Endodermal cell (in vitro differentiated cells): ENCODE data around the gene CACNA2D2. TPM values are rescaled to one million over a fixed set of nuclear protein-coding genes. Genes with fewer than 3 reads are reported as not detected.

ENCODE experiments used
- DNase-seq: peaks from one replicate; pipeline ENCODE4 v3.0.0-alpha.2; 2017
- H3K27ac ChIP-seq: 2 replicates; pipeline ENCODE4 v1.5.1; 2013; ENCODE audit warnings: mild to moderate bottlenecking, low read depth, low read length, moderate library complexity
- H3K27me3 ChIP-seq: 2 replicates; pipeline ENCODE4 v1.6.1; 2013; ENCODE audit warnings: mild to moderate bottlenecking, low read length, moderate library complexity; ENCODE audit not compliant: insufficient read depth, control insufficient read depth, poor library complexity, severe bottlenecking
- H3K36me3 ChIP-seq: 2 replicates; pipeline ENCODE4 v1.7.0; 2013; ENCODE audit warnings: mild to moderate bottlenecking, low read length, moderate library complexity; ENCODE audit not compliant: control insufficient read depth, insufficient read depth
- H3K4me1 ChIP-seq: one replicate; pipeline ENCODE4 v1.7.0; 2013; ENCODE audit warnings: low read length; ENCODE audit not compliant: control insufficient read depth, insufficient read depth
- H3K4me3 ChIP-seq: 2 replicates; pipeline ENCODE4 v1.5.1; 2013; ENCODE audit warnings: mild to moderate bottlenecking, low read length, moderate library complexity
- H3K9ac ChIP-seq: 2 replicates; pipeline ENCODE4 v1.6.1; 2013; ENCODE audit warnings: mild to moderate bottlenecking, low read length, moderate library complexity; ENCODE audit not compliant: poor library complexity, severe bottlenecking; ENCODE audit errors: extremely low read depth
- H3K9me3 ChIP-seq: 2 replicates; pipeline ENCODE4 v1.6.1; 2013; ENCODE audit warnings: mild to moderate bottlenecking, low read length, moderate library complexity; ENCODE audit not compliant: control insufficient read depth
- H3K27ac Mint-ChIP-seq: 2 replicates; pipeline ENCODE4 v1.8.0; 2020; ENCODE audit warnings: mixed read lengths
- H3K27me3 Mint-ChIP-seq: 2 replicates; pipeline ENCODE4 v1.8.0; 2021; ENCODE audit warnings: mild to moderate bottlenecking, mixed read lengths; ENCODE audit not compliant: insufficient read depth
- H3K36me3 Mint-ChIP-seq: 2 replicates; pipeline ENCODE4 v1.8.0; 2020; ENCODE audit warnings: low read depth, mixed read lengths
- H3K4me1 Mint-ChIP-seq: 2 replicates; pipeline ENCODE4 v1.8.0; 2020; ENCODE audit warnings: mixed read lengths
- H3K4me3 Mint-ChIP-seq: 2 replicates; pipeline ENCODE4 v1.8.0; 2020; ENCODE audit warnings: mild to moderate bottlenecking, moderate library complexity, mixed read lengths
- H3K9me3 Mint-ChIP-seq: 2 replicates; pipeline ENCODE4 v1.8.0; 2020; ENCODE audit warnings: mild to moderate bottlenecking, mixed read lengths
- WGBS, 2 experiments: methylation state at CpG; one replicate each; pipeline versions ENCODE4 v1.1.5 to v1.1.7; 2013; ENCODE audit warnings: missing lambda C conversion rate in 2 of 2, mixed read lengths in 1 of 2; ENCODE audit not compliant: insufficient coverage in 1 of 2, insufficient read length in 1 of 2; 5-methylcytosine and 5-hydroxymethylcytosine counted together
- total RNA-seq, 2 donors: library from RNA; stranded (reverse); fragmentation: NEBNext Ultra II Directional in 1 of 2; extraction: Animal tissue kit (Norgen Biotek cat#: 25700) in 1 of 2; gene quantifications; 2 replicates in 1 of 2; 3 replicates in 1 of 2; pipeline ENCODE4 v1.2.1, GENCODE V29; 2021
- TF ChIP-seq, protein P1 (sequence below): fragments of 200-600 bp; sonication (generic); conservative IDR thresholded peaks from 2 replicates; pipeline ENCODE4 v1.5.0; 2021; ENCODE audit warnings: antibody characterized with exemption, mild to moderate bottlenecking

Gene CACNA2D2
- total RNA-seq, 2 donors from 2014 or later = 17.6 to 20.7 TPM

DNA sequence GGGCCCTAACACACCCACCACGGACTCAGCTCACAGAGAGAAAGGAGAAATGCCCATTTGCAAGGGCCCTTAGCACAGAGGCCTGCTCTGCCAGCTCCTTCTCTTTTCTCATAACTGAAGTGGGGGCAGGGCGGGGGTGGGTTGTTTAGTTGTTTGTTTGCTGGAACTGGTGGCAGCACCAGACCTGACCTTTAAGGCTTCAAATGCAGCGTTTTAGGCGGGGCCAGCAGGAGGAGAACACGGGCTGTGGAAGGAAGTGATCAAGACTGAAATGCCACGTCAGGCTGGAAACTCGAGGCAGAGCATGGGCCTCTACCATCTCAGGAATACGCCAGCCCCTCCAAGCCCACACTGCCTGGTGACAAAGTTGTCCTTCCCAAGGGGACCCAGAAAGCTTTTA lies 9.3 kb downstream of the CACNA2D2 start:
- H3K36me3 Mint-ChIP-seq = no peaks in the 10 kb centered on the region
- no peaks in the 10 kb centered on the region for H3K9me3 Mint-ChIP-seq
- H3K27ac Mint-ChIP-seq = no peak overlapping the region
- no peaks in the 10 kb centered on the region for H3K27me3 ChIP-seq
- no peak overlapping the region for H3K27ac ChIP-seq
- no peak overlapping the region for H3K4me3 ChIP-seq
- H3K36me3 ChIP-seq = no peaks in the 10 kb centered on the region
- WGBS, 2 experiments = 91 to 94% methylated on average over 6 to 8 of the region's 8 CpGs
- H3K4me1 Mint-ChIP-seq = peaks cover 31% of the 10 kb centered on the region
- H3K4me1 ChIP-seq = peaks cover 12% of the 10 kb centered on the region
- no peak overlapping the region for H3K9ac ChIP-seq
- no peak for DNase-seq
- no peak overlapping the region for H3K4me3 Mint-ChIP-seq
- no peaks in the 10 kb centered on the region for H3K9me3 ChIP-seq
- TF ChIP-seq, protein P1, sequence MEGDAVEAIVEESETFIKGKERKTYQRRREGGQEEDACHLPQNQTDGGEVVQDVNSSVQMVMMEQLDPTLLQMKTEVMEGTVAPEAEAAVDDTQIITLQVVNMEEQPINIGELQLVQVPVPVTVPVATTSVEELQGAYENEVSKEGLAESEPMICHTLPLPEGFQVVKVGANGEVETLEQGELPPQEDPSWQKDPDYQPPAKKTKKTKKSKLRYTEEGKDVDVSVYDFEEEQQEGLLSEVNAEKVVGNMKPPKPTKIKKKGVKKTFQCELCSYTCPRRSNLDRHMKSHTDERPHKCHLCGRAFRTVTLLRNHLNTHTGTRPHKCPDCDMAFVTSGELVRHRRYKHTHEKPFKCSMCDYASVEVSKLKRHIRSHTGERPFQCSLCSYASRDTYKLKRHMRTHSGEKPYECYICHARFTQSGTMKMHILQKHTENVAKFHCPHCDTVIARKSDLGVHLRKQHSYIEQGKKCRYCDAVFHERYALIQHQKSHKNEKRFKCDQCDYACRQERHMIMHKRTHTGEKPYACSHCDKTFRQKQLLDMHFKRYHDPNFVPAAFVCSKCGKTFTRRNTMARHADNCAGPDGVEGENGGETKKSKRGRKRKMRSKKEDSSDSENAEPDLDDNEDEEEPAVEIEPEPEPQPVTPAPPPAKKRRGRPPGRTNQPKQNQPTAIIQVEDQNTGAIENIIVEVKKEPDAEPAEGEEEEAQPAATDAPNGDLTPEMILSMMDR = no peak
- peaks cover 3% of the 10 kb centered on the region for H3K27me3 Mint-ChIP-seq

DNA sequence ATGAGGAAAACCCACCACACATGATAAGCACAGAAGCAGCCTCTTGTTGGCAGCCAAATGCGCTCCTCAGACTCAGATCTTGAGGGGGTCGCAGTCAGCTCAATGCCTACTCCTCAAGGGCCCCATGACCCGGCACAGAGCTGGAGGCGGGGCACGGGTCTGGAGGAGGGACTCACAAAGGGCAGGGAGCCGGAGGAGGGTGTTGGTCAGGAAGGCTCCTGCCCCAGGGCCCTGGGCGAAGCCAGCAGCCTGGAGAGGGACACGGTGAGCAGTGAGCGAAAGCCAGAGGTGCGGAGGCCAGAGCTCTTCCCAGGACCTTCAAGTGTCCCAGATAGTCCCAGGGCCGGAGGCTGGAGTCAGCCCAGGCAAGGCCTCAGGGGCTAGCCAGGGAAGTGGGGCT lies 9.8 kb downstream of the CACNA2D2 start:
- Mint-ChIP-seq H3K36me3 (no peaks in the 10 kb centered on the region), H3K27ac (no peak overlapping the region), H3K4me1 (peaks cover 31% of the 10 kb centered on the region), H3K4me3 (no peak overlapping the region), H3K27me3 (peaks cover 2% of the 10 kb centered on the region), H3K9me3 (no peaks in the 10 kb centered on the region)
- Histone ChIP-seq H3K4me3 (no peak overlapping the region), H3K9ac (no peak overlapping the region), H3K36me3 (no peaks in the 10 kb centered on the region), H3K4me1 (peaks cover 12% of the 10 kb centered on the region), H3K27me3 (no peaks in the 10 kb centered on the region), H3K9me3 (no peaks in the 10 kb centered on the region), H3K27ac (no peak overlapping the region)
- 90 to 97% methylated on average over 6 to 11 of the region's 11 CpGs for WGBS, 2 experiments
- TF ChIP-seq, protein P1 = no peak
- no peak for DNase-seq

DNA sequence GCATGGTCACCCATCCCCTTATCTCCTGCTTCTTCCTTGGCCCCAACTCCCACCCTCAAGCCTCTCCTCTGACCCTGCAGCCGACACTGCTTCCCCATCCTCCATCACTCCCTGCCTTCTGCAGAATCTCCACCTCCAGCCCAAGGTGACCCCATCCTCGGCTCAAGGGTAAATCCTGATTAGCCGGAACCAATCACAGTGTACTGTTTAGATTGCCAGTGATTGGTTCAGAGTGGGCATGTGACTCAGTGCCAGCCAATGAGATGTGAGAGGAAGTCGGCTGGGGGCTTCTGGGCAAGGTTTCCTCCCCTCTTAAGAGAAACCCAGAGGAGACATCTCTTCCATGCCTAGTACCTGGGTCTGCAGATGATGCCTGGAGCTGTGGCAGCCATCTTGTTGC lies 10.3 kb downstream of the CACNA2D2 start:
- H3K36me3 ChIP-seq = no peaks in the 10 kb centered on the region
- DNase-seq = no peak
- Mint-ChIP-seq H3K9me3 (no peaks in the 10 kb centered on the region), H3K4me1 (peaks cover 28% of the 10 kb centered on the region), H3K27ac (no peak overlapping the region), H3K36me3 (no peaks in the 10 kb centered on the region), H3K4me3 (no peak overlapping the region), H3K27me3 (peaks cover 2% of the 10 kb centered on the region)
- no peaks in the 10 kb centered on the region for H3K27me3 ChIP-seq
- H3K4me3 ChIP-seq = no peak overlapping the region
- H3K27ac ChIP-seq = no peak overlapping the region
- 94 to 96% methylated on average over 3 to 4 of the region's 4 CpGs for WGBS, 2 experiments
- no peak overlapping the region for H3K9ac ChIP-seq
- peaks cover 12% of the 10 kb centered on the region for H3K4me1 ChIP-seq
- TF ChIP-seq, protein P1 = no peak
- no peaks in the 10 kb centered on the region for H3K9me3 ChIP-seq
